Measurements from ENCODE around the gene KRTAP5-1.

KRTAP5-1 gene

DNA sequence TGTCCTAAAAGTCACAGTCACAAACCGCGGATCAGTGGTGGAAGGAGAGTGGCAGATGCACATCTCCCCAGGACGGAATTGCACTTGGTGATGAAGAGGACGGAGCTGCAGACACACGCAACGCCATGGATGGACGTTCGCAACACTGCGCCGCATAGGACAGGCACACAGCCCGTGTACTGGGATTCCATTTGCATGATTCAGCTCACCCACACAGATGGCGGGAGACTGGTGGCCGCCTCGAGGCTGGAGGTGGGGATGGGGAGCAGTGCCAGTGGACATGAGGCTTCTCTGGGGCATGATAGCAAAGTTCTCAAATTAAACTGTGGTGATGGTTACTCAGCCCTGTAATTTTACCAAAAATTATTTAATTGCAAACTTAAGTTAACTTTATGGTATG, 50.4 kb downstream of the KRTAP5-1 start:
- no peaks in the 10 kb centered on the region for H3K9me3 ChIP-seq (replicated peaks; ENCODE audit: insufficient read depth, low read length)
- H3K79me2 ChIP-seq (ENCODE audit: low read length) = peaks cover 73% of the 10 kb centered on the region
- DNase-seq = no peak
- H3K9me2 ChIP-seq (replicated peaks; ENCODE audit: insufficient read depth, low read length) = no peaks in the 10 kb centered on the region
- no peaks in the 10 kb centered on the region for H3K4me1 ChIP-seq (ENCODE audit: low read length)
- H3K9ac ChIP-seq (ENCODE audit: low read length) = no peak overlapping the region
- H3K36me3 ChIP-seq (replicated peaks; ENCODE audit: insufficient read depth, low read length) = no peaks in the 10 kb centered on the region
- H3K27me3 ChIP-seq (replicated peaks; ENCODE audit: insufficient read depth, low read length) = peaks cover 21% of the 10 kb centered on the region
- no peak overlapping the region for H3K4me2 ChIP-seq (ENCODE audit: low read depth, low read length)
- no peak overlapping the region for H2AFZ ChIP-seq (ENCODE audit: low read length)
- H4K20me1 ChIP-seq (ENCODE audit: insufficient read depth, low read length) = no peaks in the 10 kb centered on the region; the same call in 1 of the 2 replicates
- no peaks in the 10 kb centered on the region for H3F3A ChIP-seq (ENCODE audit: insufficient read depth, low read length)
- TF ChIP-seq EZH2 (optimal IDR thresholded peaks at IDR 0.05; ENCODE audit: low read depth, low read length) = no peak
- TF ChIP-seq EZH2phosphoT487 (IDR thresholded peaks at IDR 0.05; ENCODE audit: low read length) = no peak
- no peak overlapping the region for H3K27ac ChIP-seq (ENCODE audit: low read length)
- no peak overlapping the region for H3K4me3 ChIP-seq (ENCODE audit: low read length)

Data from MM.1S (cell line).